GM12878 (cell line): ENCODE data around the gene TFAM. TPM values are rescaled to one million over a fixed set of nuclear protein-coding genes. Genes with fewer than 3 reads are reported as not detected.

Experiments
- ATAC-seq: fragments of 200-7000 bp; cut with Tn5 transposase; 3 replicates; pipeline ENCODE4 v1.9.1; 2020; ENCODE audit warnings: mild to moderate bottlenecking, moderate library complexity
- Bru-seq: library from RNA; stranded (reverse); fragments of 400-500 nt; gene quantifications from one replicate; lab custom pipeline; 2021; lab: Mats Ljungman, UMichigan
- BruChase-seq, 2 experiments: library from RNA; stranded (reverse); fragments of 400-500 nt; gene quantifications; one replicate each; lab custom pipeline; 2021; lab: Mats Ljungman, UMichigan
- BruUV-seq: library from RNA; stranded (reverse); fragments of 400-500 nt; replicated peaks from 2 replicates; lab custom pipeline; 2021; lab: Mats Ljungman, UMichigan
- CTCF ChIA-PET: fragments of 300-600 bp; sonication (Branson Sonifier 250); formaldehyde crosslinking; extraction: SDS; loops from one replicate; lab custom pipeline; 2021; ENCODE audit warnings: inconsistent platforms; lab: Yijun Ruan, JAX
- POLR2A ChIA-PET: fragments of 350-600 bp; formaldehyde crosslinking; extraction: SDS; loops from one replicate; lab custom pipeline; 2021; ENCODE audit warnings: inconsistent platforms; lab: Charles Lee
- RAD21 ChIA-PET: fragments of 300-600 bp; sonication (Branson Sonifier 250); formaldehyde crosslinking; loops from one replicate; lab custom pipeline; 2023; ENCODE audit warnings: antibody characterized with exemption; ENCODE audit not compliant: unreplicated experiment; lab: Charles Lee
- SMC1A ChIA-PET: fragments of 300-600 bp; sonication (Branson Sonifier 250); formaldehyde crosslinking; loops from one replicate; lab custom pipeline; 2023; ENCODE audit not compliant: unreplicated experiment, uncharacterized antibody; lab: Charles Lee
- DNase-seq: peaks from one replicate; pipeline ENCODE4 v3.0.0-alpha.2; 2011; ENCODE audit warnings: low read depth, low spot score
- FAIRE-seq: peaks from 3 replicates; lab custom pipeline; 2011; peaks lifted over from hg19 to GRCh38; lab: Jason Lieb, UNC
- H2AFZ ChIP-seq: 2 replicates; pipeline ENCODE4 v1.6.0; 2011; ENCODE audit warnings: low read depth, low read length, control low read depth; ENCODE audit not compliant: control insufficient read depth
- H3K27ac ChIP-seq: 2 replicates; pipeline ENCODE4 v1.5.1; 2011; ENCODE audit warnings: control low read depth; ENCODE audit not compliant: control insufficient read depth, insufficient read depth
- H3K27me3 ChIP-seq, 2 experiments: replicated peaks in 1 of 2; 2 replicates each; pipeline versions ENCODE4 v1.6.0 to v1.6.1; 2011; ENCODE audit warnings: low read length in 1 of 2; ENCODE audit not compliant: control insufficient read depth in 2 of 2, insufficient read depth in 2 of 2
- H3K36me3 ChIP-seq, 2 experiments: 2 replicates each; pipeline ENCODE4 v1.5.1; 2011; ENCODE audit warnings: low read length in 1 of 2; ENCODE audit not compliant: control insufficient read depth in 2 of 2, insufficient read depth in 2 of 2
- H3K4me1 ChIP-seq: 2 replicates; pipeline ENCODE4 v1.6.1; 2011; ENCODE audit warnings: mild to moderate bottlenecking, low read length, moderate library complexity, mixed read lengths; ENCODE audit not compliant: control insufficient read depth, insufficient read depth
- H3K4me2 ChIP-seq: 2 replicates; pipeline ENCODE4 v1.6.0; 2011; ENCODE audit warnings: control low read depth; ENCODE audit not compliant: control insufficient read depth, insufficient read depth
- H3K4me3 ChIP-seq: fragments of 200-600 bp; sonication (generic); 2 replicates; pipeline ENCODE4 v1.5.1; 2016
- H3K79me2 ChIP-seq: 2 replicates; pipeline ENCODE4 v1.6.0; 2011; ENCODE audit warnings: low read length; ENCODE audit not compliant: control insufficient read depth, insufficient read depth
- H3K9ac ChIP-seq: 2 replicates; pipeline ENCODE4 v1.8.0; 2011; ENCODE audit warnings: low read length, control low read depth, mixed read lengths; ENCODE audit not compliant: control insufficient read depth, insufficient read depth
- H3K9me3 ChIP-seq: replicated peaks from 3 replicates; pipeline ENCODE4 v1.5.1; 2011; ENCODE audit warnings: mild to moderate bottlenecking, low read length; ENCODE audit not compliant: control insufficient read depth, insufficient read depth
- H4K20me1 ChIP-seq: 2 replicates; pipeline ENCODE4 v1.6.0; 2011; ENCODE audit not compliant: control insufficient read depth, insufficient read depth
- BCL11A ChIP-seq: IDR thresholded peaks from 2 replicates; pipeline ENCODE4 v1.6.1; 2011; ENCODE audit warnings: low read depth, low read length
- E2F4 ChIP-seq: IDR thresholded peaks from 2 replicates; pipeline ENCODE4 v1.6.1; 2012; ENCODE audit warnings: low read depth, low read length, improper control_type of control experiment
- ESRRA ChIP-seq: IDR thresholded peaks from 2 replicates; pipeline ENCODE4 v1.6.1; 2012; ENCODE audit warnings: mild to moderate bottlenecking, low read length, improper control_type of control experiment
- HDGF ChIP-seq: fragments of 450-650 bp; IDR thresholded peaks from 2 replicates; pipeline ENCODE4 v1.6.1; 2016; ENCODE audit warnings: antibody characterized with exemption
- NR2C2 ChIP-seq: IDR thresholded peaks from 2 replicates; pipeline ENCODE4 v1.6.1; 2011; ENCODE audit warnings: borderline replicate concordance, low read depth; ENCODE audit not compliant: control insufficient read depth, insufficient read length
- POLR2AphosphoS5 ChIP-seq: IDR thresholded peaks from 2 replicates; pipeline ENCODE4 v1.6.1; 2011; ENCODE audit warnings: mild to moderate bottlenecking, low read length, inconsistent platforms
- RFX5 ChIP-seq: IDR thresholded peaks from 2 replicates; pipeline ENCODE4 v1.6.1; 2011; ENCODE audit warnings: low read depth, low read length, improper control_type of control experiment
- SMAD1 ChIP-seq: fragments of 450-650 bp; IDR thresholded peaks from 2 replicates; pipeline ENCODE4 v1.6.1; 2018; ENCODE audit warnings: mild to moderate bottlenecking, low read depth; ENCODE audit not compliant: partially characterized antibody
- SREBF2 ChIP-seq: IDR thresholded peaks from 2 replicates; pipeline ENCODE4 v1.6.1; 2012; ENCODE audit warnings: mild to moderate bottlenecking, low read length
- WRNIP1 ChIP-seq: IDR thresholded peaks from 2 replicates; pipeline ENCODE4 v1.6.1; 2011; ENCODE audit warnings: low read depth, low read length, improper control_type of control experiment, borderline replicate concordance
- ZNF217 ChIP-seq: fragments of 450-650 bp; IDR thresholded peaks from 2 replicates; pipeline ENCODE4 v1.6.1; 2017; ENCODE audit warnings: antibody characterized with exemption, mild to moderate bottlenecking
- WGBS: methylation state at CpG from one replicate; pipeline ENCODE4 v1.1.6; 2016; ENCODE audit warnings: low lambda C conversion rate; ENCODE audit not compliant: insufficient replicate concordance, insufficient coverage; ENCODE audit errors: missing lambda C conversion rate; 5-methylcytosine and 5-hydroxymethylcytosine counted together
- in situ Hi-C: fragments of 300-500 bp; cut with MboI; formaldehyde crosslinking; loops from 9 replicates; pipeline ENCODE4 v1.14.3; 2018; ENCODE audit warnings: mixed read lengths
- intact Hi-C: fragments of 100-400 bp; cut with micrococcal nuclease; formaldehyde crosslinking; loops from one replicate; pipeline ENCODE4 v1.14.2; 2022; ENCODE audit not compliant: unreplicated experiment
- long read RNA-seq, 2 experiments: library from polyadenylated mRNA; unstranded; transcript quantifications; one replicate each; pipeline ENCODE4 v2.0.0, GENCODE V29; 2019 to 2020
- polyA minus RNA-seq, 3 experiments: library from RNA; depleted of rRNA, polyadenylated mRNA; stranded (reverse); fragments of >200 nt; gene quantifications; 2 replicates each; pipeline ENCODE4 v1.2.3, GENCODE V29; 2011
- polyA plus RNA-seq, 11 experiments: library from polyadenylated mRNA; depleted of rRNA in 4 of 11; unstranded in 6 of 11; stranded (reverse) in 5 of 11; fragments of >200 nt; fragmentation: Nextera tagmentation in 4 of 11; fragmentation: Illumina TruSeq in 1 of 11; extraction: Ambion mirVana in 4 of 11; extraction: Trizol in 1 of 11; gene quantifications; 1 replicate in 1 of 11; 2 replicates in 10 of 11; pipeline versions ENCODE4 v1.2.1 to v1.2.3, GENCODE V29; 2011 to 2016; ENCODE audit warnings: inconsistent platforms in 2 of 11, missing spikeins in 2 of 11, low read depth in 1 of 11
- total RNA-seq, 4 experiments: library from RNA; depleted of rRNA in 3 of 4; stranded (reverse); fragments of >200 nt in 3 of 4; fragmentation: Illumina TruSeq in 1 of 4; extraction: Trizol in 1 of 4; gene quantifications; 2 replicates each; pipeline versions ENCODE4 v1.2.1 to v1.2.3, GENCODE V29; 2013 to 2021
- TF ChIP-seq, protein P1 (sequence below): fragments of 450-650 bp; IDR thresholded peaks from 2 replicates; pipeline ENCODE4 v1.6.1; 2017; ENCODE audit warnings: mild to moderate bottlenecking, moderate library complexity

TFAM gene
- total RNA-seq (2013; cell fraction: nucleolus; rRNA removed): 15.8 and 17.0 TPM in 2 replicates
- total RNA-seq (2014; rRNA removed) (75.2 and 77.7 TPM in 2 replicates), total RNA-seq (2014; rRNA removed; fragmentation: Illumina TruSeq; extraction: Trizol) (87.1 and 93.6 TPM in 2 replicates), total RNA-seq (2021) (88.5 and 93.1 TPM in 2 replicates), polyA plus RNA-seq (2011; rRNA removed) (52.4 and 73.7 TPM in 2 replicates), polyA plus RNA-seq (2014; fragmentation: Illumina TruSeq; extraction: Trizol) (68.9 and 79.5 TPM in 2 replicates), polyA plus RNA-seq (2014; fragmentation: Nextera tagmentation; extraction: Ambion mirVana) (100 to 1,000 TPM in 1 of 2 experiments, 10 to 100 TPM in 1; 96.1 to 114 TPM), polyA plus RNA-seq (2014; rRNA removed) (44.9 and 56.3 TPM in 2 replicates), polyA plus RNA-seq (2016; fragmentation: Nextera tagmentation; extraction: Ambion mirVana) (100 to 1,000 TPM; 131 to 135 TPM), polyA minus RNA-seq (2011; rRNA and poly(A)+ RNA removed) (20.8 and 31.6 TPM in 2 replicates), Bru-seq, nascent RNA (percentile 96 among the genes with signal in this experiment), BruChase-seq, experiment 1, labeled RNA remaining after a 6-hour chase (percentile 98 among the genes with signal in this experiment), BruChase-seq, experiment 2, labeled RNA remaining after a 2-hour chase (percentile 98 among the genes with signal in this experiment)
- 26.4 TPM for polyA plus RNA-seq (2011; ENCODE audit: low read depth)
- polyA plus RNA-seq (2011; cell fraction: cytosol; rRNA removed): 36.2 and 37.4 TPM in 2 replicates
- polyA plus RNA-seq (2011; cell fraction: nucleus; rRNA removed): 15.7 and 24.3 TPM in 2 replicates
- 39.2 and 46.8 TPM in 2 replicates for polyA plus RNA-seq (2012)
- 16.9 and 20.0 TPM in 2 replicates for polyA minus RNA-seq (2011; cell fraction: cytosol; rRNA and poly(A)+ RNA removed)
- 17.3 and 29.3 TPM in 2 replicates for polyA minus RNA-seq (2011; cell fraction: nucleus; rRNA and poly(A)+ RNA removed)
- long read RNA-seq, experiment 1, full-length matches to known transcripts: 37 of 64 reads
- long read RNA-seq, experiment 1, partial matches to known transcripts: 23 of 64 reads
- long read RNA-seq, experiment 1, other reads (novel, unspliced or antisense): 4 of 64 reads
- long read RNA-seq, experiment 2, full-length matches to known transcripts: 184 of 267 reads
- long read RNA-seq, experiment 2, partial matches to known transcripts: 70 of 267 reads
- long read RNA-seq, experiment 2, other reads (novel, unspliced or antisense): 13 of 267 reads

- ATAC-seq: peak; percentile 90
- ChIA-PET SMC1A (interaction anchor here (0.9 to 5.2 kb wide), 17 partner anchors 8 to 207 kb away, joined by 3 to 58 read pairs (median 3); partner anchors contain the start of genes CISD1 and UBE2D1), CTCF (interaction anchor here (0.8 to 5.7 kb wide), 21 partner anchors 10 to 207 kb away, joined by 3 to 67 read pairs (median 5); partner anchors contain the start of genes CISD1, IPMK and UBE2D1), RAD21 (interaction anchor here (0.9 to 4.1 kb wide), 12 partner anchors 14 to 119 kb away, joined by 3 to 41 read pairs (median 6); partner anchors contain the start of genes CISD1 and UBE2D1), POLR2A (interaction anchor here (1.0 to 2.3 kb wide), 6 partner anchors 37 to 116 kb away, joined by 3 to 10 read pairs (median 5); partner anchors contain the start of genes CISD1 and UBE2D1)
- no peaks in the 10 kb centered on the region for H4K20me1 ChIP-seq
- H3K27me3 ChIP-seq: no peaks in the 10 kb centered on the region
- peak within 1 kb of the TSS; percentile 88 for H3K27ac ChIP-seq
- H3K4me1 ChIP-seq: peaks cover 5% of the 10 kb centered on the region
- peak within 1 kb of the TSS; percentile 85 for H3K4me3 ChIP-seq
- peak within 1 kb of the TSS; percentile 99 for H3K4me2 ChIP-seq
- intact Hi-C loops: loop anchor here (1.0 to 10.0 kb wide), 4 partner anchors 51 to 1970 kb away; no protein-coding TSS in a partner anchor
- H2AFZ ChIP-seq: peak within 1 kb of the TSS; percentile 96
- H3K79me2 ChIP-seq: peaks cover 41% of the 10 kb centered on the region
- in situ Hi-C loops: loop anchor here (10.0 kb wide), 1 partner anchor 210 kb away; no protein-coding TSS in a partner anchor
- FAIRE-seq: peak; percentile 35
- H3K9me3 ChIP-seq: no peaks in the 10 kb centered on the region
- WGBS: 2% methylated on average over 57 of the region's 65 CpGs
- DNase-seq: peak; percentile 66
- H3K9ac ChIP-seq: peak within 1 kb of the TSS; percentile 92
- peaks cover 0 to 12% of the 10 kb centered on the region in 2 experiments; a peak in 2 of 4 replicates for H3K36me3 ChIP-seq
- no TSS peak for BruUV-seq
- TF ChIP-seq HDGF (peak; percentile 62; the same call in 1 of the 2 replicates), WRNIP1 (no peak), ZNF217 (no peak; the same call in 1 of the 2 replicates), ESRRA (no peak), BCL11A (0 out of 2 replicates have a peak, but pooled peaks have one; percentile 40), RFX5 (no peak), POLR2AphosphoS5 (peak; percentile 89), E2F4 (no peak), NR2C2 (no peak), SREBF2 (no peak), SMAD1 (peak; percentile 65)
- TF ChIP-seq, protein P1, sequence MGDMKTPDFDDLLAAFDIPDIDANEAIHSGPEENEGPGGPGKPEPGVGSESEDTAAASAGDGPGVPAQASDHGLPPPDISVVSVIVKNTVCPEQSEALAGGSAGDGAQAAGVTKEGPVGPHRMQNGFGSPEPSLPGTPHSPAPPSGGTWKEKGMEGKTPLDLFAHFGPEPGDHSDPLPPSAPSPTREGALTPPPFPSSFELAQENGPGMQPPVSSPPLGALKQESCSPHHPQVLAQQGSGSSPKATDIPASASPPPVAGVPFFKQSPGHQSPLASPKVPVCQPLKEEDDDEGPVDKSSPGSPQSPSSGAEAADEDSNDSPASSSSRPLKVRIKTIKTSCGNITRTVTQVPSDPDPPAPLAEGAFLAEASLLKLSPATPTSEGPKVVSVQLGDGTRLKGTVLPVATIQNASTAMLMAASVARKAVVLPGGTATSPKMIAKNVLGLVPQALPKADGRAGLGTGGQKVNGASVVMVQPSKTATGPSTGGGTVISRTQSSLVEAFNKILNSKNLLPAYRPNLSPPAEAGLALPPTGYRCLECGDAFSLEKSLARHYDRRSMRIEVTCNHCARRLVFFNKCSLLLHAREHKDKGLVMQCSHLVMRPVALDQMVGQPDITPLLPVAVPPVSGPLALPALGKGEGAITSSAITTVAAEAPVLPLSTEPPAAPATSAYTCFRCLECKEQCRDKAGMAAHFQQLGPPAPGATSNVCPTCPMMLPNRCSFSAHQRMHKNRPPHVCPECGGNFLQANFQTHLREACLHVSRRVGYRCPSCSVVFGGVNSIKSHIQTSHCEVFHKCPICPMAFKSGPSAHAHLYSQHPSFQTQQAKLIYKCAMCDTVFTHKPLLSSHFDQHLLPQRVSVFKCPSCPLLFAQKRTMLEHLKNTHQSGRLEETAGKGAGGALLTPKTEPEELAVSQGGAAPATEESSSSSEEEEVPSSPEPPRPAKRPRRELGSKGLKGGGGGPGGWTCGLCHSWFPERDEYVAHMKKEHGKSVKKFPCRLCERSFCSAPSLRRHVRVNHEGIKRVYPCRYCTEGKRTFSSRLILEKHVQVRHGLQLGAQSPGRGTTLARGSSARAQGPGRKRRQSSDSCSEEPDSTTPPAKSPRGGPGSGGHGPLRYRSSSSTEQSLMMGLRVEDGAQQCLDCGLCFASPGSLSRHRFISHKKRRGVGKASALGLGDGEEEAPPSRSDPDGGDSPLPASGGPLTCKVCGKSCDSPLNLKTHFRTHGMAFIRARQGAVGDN: peak; percentile 93
These were observed at the start of gene TFAM for GRCh38 chr10:58384999-58385783. Gene TFAM (plus strand): TSS chr10:58385410. CDS start chr10:58385548, 138 bp downstream.
